Adrenal gland (tissue), 12 donors: Measurements from ENCODE around the gene CRIP1. TPM values are rescaled to one million over a fixed set of nuclear protein-coding genes. Genes with fewer than 3 reads are reported as not detected.

Experiments used
- DNase-seq, 7 donors: peaks; one replicate each; pipeline ENCODE4 v3.0.0-alpha.2; 2019 to 2020
- H3K27ac ChIP-seq, 5 donors: fragments of 200-600 bp; sonication (generic) in 4 of 5; 1 replicate in 3 of 5; 2 replicates in 2 of 5; pipeline versions ENCODE4 v1.5.1 to v1.8.0; 2016 to 2020; ENCODE audit warnings: mild to moderate bottlenecking in 1 of 5
- H3K27me3 ChIP-seq: fragments of 200-600 bp; 2 replicates; pipeline ENCODE4 v1.8.0; 2021
- H3K36me3 ChIP-seq, 2 donors: fragments of 200-600 bp; replicated peaks in 1 of 2; 1 replicate in 1 of 2; 2 replicates in 1 of 2; pipeline versions ENCODE4 v1.5.1 to v1.8.0; 2018 to 2022
- H3K4me1 ChIP-seq, 2 donors: fragments of 200-600 bp; replicated peaks in 1 of 2; 1 replicate in 1 of 2; 2 replicates in 1 of 2; pipeline versions ENCODE4 v1.5.1 to v1.8.0; 2018 to 2021
- H3K4me3 ChIP-seq, 4 donors: fragments of 200-600 bp; sonication (generic) in 3 of 4; one replicate each; pipeline ENCODE4 v1.5.1; 2016 to 2018
- H3K9me3 ChIP-seq, 3 donors: fragments of 200-600 bp; sonication (generic) in 1 of 3; replicated peaks in 1 of 3; 1 replicate in 2 of 3; 2 replicates in 1 of 3; pipeline versions ENCODE4 v1.5.1 to v1.8.0; 2016 to 2021
- CTCF ChIP-seq, 6 experiments: fragments of 450-650 bp in 4 of 6; fragments of 200-600 bp in 2 of 6; sonication (generic) in 1 of 6; IDR thresholded peaks; 1 replicate in 5 of 6; 2 replicates in 1 of 6; pipeline versions ENCODE4 v1.5.1 to v1.8.0; 2016 to 2021; ENCODE audit warnings: antibody characterized with exemption in 6 of 6, mild to moderate bottlenecking in 2 of 6, moderate library complexity in 1 of 6
- POLR2A ChIP-seq, 2 donors: fragments of 450-650 bp; IDR thresholded peaks; one replicate each; pipeline ENCODE4 v1.6.1; 2017; ENCODE audit warnings: antibody characterized with exemption in 2 of 2, mild to moderate bottlenecking in 2 of 2, moderate library complexity in 1 of 2
- WGBS, 4 donors: extraction: QIAGEN DNeasy Blood & Tissue Kit in 2 of 4; methylation state at CpG; one replicate each; pipeline versions ENCODE4 v1.1.5 to v1.1.7; 2013 to 2017; 5-methylcytosine and 5-hydroxymethylcytosine counted together
- intact Hi-C, 2 donors: fragments of 100-400 bp; cut with DNase I; formaldehyde crosslinking; loops; one replicate each; pipeline versions ENCODE4 v1.14.1 to v1.15.0; 2022 to 2023
- polyA plus RNA-seq, 3 donors: library from polyadenylated mRNA; stranded (reverse); fragments of 200-250 nt in 2 of 3; fragments of 350-450 nt in 1 of 3; fragmentation: Illumina TruSeq in 1 of 3; extraction: RNeasy Lipid Tissue Mini Kit (QIAGEN cat#74804) in 1 of 3; gene quantifications; one replicate each; pipeline ENCODE4 v1.2.3, GENCODE V29; 2013 to 2014
- total RNA-seq, 9 donors: library from RNA; depleted of rRNA in 4 of 9; stranded (reverse); fragments of >200 nt in 4 of 9; fragments of 120-200 nt in 1 of 9; fragmentation: NEBNext Ultra II Directional in 1 of 9; extraction: Animal tissue kit (Norgen Biotek cat#: 25700) in 1 of 9; gene quantifications; one replicate each; pipeline versions ENCODE4 v1.1.0 to v1.2.4, GENCODE V29; 2013 to 2023
- donor health status: healthy with polysubstance abuse.
- donor health status: Bipolar disorder and iron deficiency.
- donor health status: DM: yes; HTN: yes; CAD: no.
- donor health status: DM: no; HTN: no; CAD: no.
- donor health status: DM: no; HTN: no; CAD: no.
- donor health status: DM: yes; HTN: yes; CAD: no.

Gene CRIP1
- total and polyA plus RNA-seq, 12 donors, result 1.9 to 157 (median 9.3) TPM

- intact Hi-C loops, result loop anchor here (5.0 kb wide), 2 partner anchors 42 to 117 kb away; no protein-coding TSS in a partner anchor
- peak in 2 of 7 donors; percentile 25 to 34 for DNase-seq
- 61 to 79% (median 70%) methylated on average over 9 to 20 of the region's 20 CpGs for WGBS, 4 donors
- Histone ChIP-seq H3K4me1 (peaks cover 7 to 35% of the 10 kb centered on the region in 2 donors), H3K9me3 (no peaks in the 10 kb centered on the region), H3K27ac (peak overlapping the region in 1 of 5 donors; percentile 12), H3K4me3 (no peak overlapping the region), H3K36me3 (no peaks in the 10 kb centered on the region), H3K27me3 (peaks cover 11% of the 10 kb centered on the region)
- TF ChIP-seq CTCF (IDR thresholded peaks at IDR 0.05), result no peak
- no peak for TF ChIP-seq POLR2A (IDR thresholded peaks at IDR 0.05)
Measured at GRCh38 chr14:105488781-105489541, 2.3 kb downstream of the CRIP1 start.

DNA sequence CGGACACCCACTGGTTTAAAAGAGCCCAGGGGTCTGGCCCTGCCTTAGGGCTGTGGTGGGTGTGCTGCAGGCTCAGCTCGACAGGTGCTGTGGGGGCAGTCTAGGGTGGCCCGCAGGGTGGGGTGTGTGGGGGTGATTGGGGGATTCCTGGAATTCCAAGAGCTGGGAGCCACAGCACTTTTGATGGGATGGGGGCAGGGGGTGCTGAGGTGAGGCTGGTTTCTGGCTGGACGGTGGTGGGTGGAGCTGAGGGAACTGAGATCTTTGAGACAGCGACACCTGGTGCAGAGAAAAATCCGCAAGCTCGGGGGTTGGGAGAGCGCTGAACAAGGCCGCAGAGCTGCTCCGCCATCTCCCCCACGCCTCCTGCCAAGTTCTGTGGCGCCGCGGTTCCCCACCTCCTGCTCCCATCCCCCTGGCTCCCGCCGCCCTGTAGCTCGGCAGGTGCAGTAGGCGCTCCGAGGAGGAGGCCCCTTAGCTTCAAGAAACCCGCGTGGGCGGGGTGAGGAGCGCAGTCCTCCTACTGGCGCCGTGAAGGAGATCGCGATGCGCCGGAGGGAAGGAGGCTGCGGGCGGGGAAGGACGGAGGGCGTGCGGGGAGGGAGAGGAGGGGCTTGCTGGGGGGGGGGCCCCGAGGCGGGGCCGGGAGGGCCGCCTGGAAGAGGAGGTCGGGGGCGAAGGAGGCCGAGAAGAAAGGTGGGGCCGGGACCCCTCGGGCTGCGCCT lies 3.0 kb downstream of the CRIP1 start:
- TF ChIP-seq CTCF (IDR thresholded peaks at IDR 0.05) (peak; percentile 38 to 66 (median 63)), POLR2A (IDR thresholded peaks at IDR 0.05) (peak in 1 of 2 donors; percentile 31)
- H3K36me3 ChIP-seq, result no peaks in the 10 kb centered on the region

GRCh38 chr14:105490267-105490571 lies 3.5 kb downstream of the CRIP1 start:
- 0% methylated on average over 17 to 29 of the region's 33 CpGs; no CpG with 5 or more reads in 1 of the 4 donors for WGBS, 4 donors
- peak overlapping the region in 4 of 5 donors; percentile 82 to 91 (median 86) for H3K27ac ChIP-seq
- H3K27me3 ChIP-seq, result peaks cover 11% of the 10 kb centered on the region
- H3K9me3 ChIP-seq, result no peaks in the 10 kb centered on the region
- H3K4me1 ChIP-seq, result peaks cover 7 to 30% of the 10 kb centered on the region in 2 donors
- no peaks in the 10 kb centered on the region for H3K36me3 ChIP-seq
- peak overlapping the region in 3 of 4 donors; percentile 17 to 77 (median 32) for H3K4me3 ChIP-seq
- peak in 4 of 7 donors; percentile 43 to 75 (median 60) for DNase-seq
- TF ChIP-seq POLR2A (IDR thresholded peaks at IDR 0.05), result no peak
- TF ChIP-seq CTCF (IDR thresholded peaks at IDR 0.05), result no peak
- intact Hi-C loops, result no loop called here

More for the DNA sequence above, 3.0 kb downstream of the CRIP1 start:
- H3K27me3 ChIP-seq, result peaks cover 11% of the 10 kb centered on the region
- H3K4me1 ChIP-seq, result peaks cover 7 to 35% of the 10 kb centered on the region in 2 donors
- H3K27ac ChIP-seq, result peak overlapping the region in 4 of 5 donors; percentile 82 to 91 (median 86)
- H3K9me3 ChIP-seq, result no peaks in the 10 kb centered on the region
- H3K4me3 ChIP-seq, result peak overlapping the region in 2 of 4 donors; percentile 17 to 77
- intact Hi-C loops, result loop anchor here (5.0 kb wide), 2 partner anchors 42 to 117 kb away; no protein-coding TSS in a partner anchor
- peak; percentile 83 to 95 (median 86) for DNase-seq
- 1 to 4% (median 2%) methylated on average over 8 to 42 of the region's 44 CpGs for WGBS, 4 donors
